Diencephalon (tissue), 1 donor: Measurements from ENCODE around the gene CUL9. TPM values are rescaled to one million over a fixed set of nuclear protein-coding genes. Genes with fewer than 3 reads are reported as not detected.

Source experiments
- total RNA-seq: library from RNA; depleted of rRNA; stranded (reverse); fragments of >200 nt; gene quantifications from one replicate; pipeline ENCODE4 v1.2.3, GENCODE V29; 2014

CUL9 gene
- total RNA-seq: 34.1 TPM

DNA sequence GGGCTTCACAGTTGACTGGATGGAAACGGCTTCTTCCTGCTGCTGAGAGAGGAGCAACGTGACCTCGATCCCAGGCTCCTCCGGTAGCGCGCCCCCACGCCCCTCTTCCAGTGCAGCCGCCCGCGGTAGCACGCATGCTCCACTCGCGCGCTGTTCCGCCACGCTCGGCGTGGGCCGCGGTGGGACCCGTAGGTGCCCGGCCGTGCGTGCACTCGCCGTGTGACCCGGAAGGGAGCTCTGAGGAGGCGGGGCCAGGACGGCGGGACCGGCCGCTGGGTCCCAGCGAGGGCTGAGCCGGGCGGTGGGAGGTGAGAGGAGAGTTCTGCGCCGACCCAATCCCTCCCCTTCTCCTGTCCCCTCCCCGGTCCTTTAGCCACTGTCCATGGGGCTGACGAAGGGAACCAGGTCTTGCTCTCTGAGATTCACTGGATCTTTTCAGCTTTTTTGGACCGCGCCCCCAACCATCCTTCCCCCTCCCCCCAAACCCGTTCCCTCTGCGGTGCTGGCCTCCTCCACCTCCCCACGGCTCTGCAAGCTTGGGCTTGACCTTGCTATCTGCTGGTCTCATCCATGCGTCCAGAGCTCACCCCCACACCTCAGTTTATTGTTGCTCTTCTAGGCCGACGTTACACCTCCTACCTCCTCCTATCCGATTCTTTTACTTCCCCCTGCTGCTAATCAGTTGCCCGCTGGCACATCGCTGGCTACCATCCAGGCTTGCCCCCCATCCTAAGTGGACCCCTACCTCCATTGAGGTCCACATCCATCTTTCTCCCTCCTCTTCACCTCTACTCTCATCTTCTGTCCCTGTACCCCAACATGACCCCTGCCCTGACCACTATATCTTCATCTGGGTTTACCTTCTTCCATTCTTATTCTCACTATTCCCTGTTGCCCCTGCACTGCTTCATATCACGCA, at the start of gene CUL9:
Gene CUL9, plus strand, starts transcription at position 255 of the 919 bp plus-strand sequence. CDS start 2,115 bp downstream, outside the sequence.

DNA sequence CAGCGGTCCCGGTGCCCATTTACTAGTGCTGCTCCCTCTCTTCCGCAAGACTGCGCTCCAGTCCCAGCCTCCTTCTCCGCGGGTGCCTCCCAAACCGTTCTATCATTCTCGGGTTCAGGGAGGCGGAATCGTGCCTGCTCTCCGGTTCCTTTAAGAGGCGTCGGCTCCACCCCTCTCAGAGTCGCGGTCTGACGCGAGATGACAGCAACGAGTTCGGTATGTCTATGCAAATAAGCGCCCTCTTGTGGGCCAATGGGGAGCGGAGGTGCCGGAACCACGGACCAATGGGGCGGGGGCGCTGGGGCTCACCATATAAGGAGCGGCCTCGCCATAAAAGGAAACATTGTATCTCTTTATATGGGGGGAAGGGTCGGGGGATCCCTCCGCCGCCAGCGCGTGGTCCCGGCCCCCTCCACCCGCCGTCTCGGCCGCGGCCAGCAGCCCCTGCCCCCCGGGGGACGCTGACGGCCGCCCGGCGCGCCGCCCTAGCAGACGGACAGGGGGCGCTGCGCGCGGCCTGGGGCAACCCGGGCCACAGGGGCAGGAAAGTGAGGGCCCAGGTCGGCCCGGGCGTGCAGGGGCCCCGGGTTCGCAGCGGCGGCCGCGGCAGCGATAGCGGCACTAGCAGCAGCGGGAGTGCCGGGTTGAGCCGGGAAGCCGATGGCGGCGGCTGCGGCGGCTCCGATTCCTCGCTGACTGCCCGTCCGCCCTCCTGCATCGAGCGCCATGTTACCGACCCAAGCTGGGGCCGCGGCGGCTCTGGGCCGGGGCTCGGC, 10.9 kb upstream of the CUL9 start, which contains the start of gene SRF:
Gene SRF, plus strand, starts transcription at position 339 of the 776 bp plus-strand sequence. Its CDS starts 388 bp downstream, at position 727.

DNA sequence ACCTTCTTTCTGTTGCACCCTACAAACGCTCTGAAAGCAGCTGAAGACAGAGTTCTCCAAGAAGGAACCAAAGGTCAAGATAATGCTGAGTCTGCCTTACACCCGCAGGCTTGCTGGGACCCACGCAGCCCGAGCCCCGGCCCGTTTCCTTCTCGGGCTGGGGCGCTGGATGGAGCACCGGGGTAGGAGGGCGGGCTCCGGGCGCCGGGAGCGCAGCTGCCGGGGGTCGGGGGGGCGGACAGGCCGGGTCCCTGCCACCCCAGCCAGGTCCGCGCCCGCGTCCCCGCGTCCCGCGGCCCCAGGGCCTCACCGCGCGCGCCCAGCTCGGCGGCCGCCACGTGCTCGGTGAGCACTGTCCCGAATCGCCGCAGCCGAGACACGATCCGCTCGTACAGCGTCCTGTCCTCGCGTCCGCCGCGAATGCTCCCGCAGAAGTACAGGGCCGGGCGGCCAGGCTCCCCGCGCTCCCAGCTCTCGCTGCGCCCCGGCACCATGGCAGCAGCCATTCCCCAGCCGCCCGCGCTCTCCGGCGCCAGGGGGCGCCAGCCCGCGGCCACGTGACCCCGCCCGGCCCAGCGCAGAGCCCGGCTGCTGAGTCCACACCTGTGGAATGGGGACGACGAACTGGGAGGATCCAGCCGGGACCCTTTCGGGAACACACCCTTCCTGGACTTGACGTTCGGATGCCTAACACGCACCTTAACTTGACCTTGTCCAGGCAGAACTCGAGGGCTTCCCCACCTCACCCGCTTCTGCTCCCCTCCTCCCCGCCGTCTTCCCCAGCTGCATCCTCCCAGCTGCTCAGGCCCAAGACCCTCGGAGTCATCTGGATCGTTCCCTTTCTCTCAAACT, 47.2 kb downstream of the CUL9 start, which contains the start of gene DNPH1:
Gene DNPH1, minus strand, starts transcription at position 531 of the 852 bp plus-strand sequence. Its CDS starts 25 bp downstream, at position 506.

DNA sequence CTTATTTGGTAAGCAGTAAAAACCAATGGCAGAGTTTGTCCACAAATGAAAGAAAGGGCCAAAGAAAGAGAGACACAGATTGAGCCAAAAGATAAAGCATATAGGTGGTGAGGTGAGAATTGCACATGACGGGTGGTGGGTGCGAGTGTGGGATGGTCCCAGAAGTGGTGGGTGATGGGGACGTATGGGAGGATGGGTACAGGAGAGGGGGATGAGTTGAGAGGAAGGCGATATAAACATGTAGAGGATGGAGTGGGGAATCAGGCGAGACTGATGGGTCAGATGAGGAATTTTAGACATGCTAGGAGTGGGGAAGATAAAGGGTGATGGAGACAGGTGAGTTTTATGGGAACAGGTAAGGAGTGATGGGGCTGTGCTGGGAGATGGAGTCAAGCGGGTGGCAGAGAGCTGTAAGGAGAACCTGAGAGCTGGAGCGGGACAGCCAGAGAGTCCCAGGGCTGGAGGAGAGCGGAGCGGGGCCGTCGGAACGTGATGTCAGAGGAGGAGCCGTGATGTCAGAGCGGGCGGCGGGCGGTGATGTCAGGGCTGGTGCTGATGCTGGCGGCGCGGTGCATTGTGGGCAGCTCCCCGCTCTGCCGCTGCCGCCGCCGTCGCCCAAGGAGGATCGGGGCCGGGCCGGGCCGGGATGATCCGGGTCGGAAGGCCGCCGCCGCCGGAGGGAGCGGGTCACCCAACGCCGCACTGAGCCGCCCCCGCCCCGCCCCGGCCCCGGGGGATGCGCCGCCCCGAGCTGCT, 61.1 kb downstream of the CUL9 start, which contains the start of gene TTBK1:
Gene TTBK1, plus strand, starts transcription at position 574 of the 756 bp plus-strand sequence. CDS start 3,180 bp downstream, outside the sequence.

Other genes with a start within 250 kb of the CUL9 start
- gene GNMT, start 221.4 kb upstream of the CUL9 start, total RNA-seq: not detected
- gene PEX6, start 203.0 kb upstream of the CUL9 start, total RNA-seq: 19.8 TPM
- gene PPP2R5D, start 197.6 kb upstream of the CUL9 start, total RNA-seq: 61.1 TPM
- gene MEA1, start 168.2 kb upstream of the CUL9 start, total RNA-seq: 37.6 TPM
- 118 TPM for gene KLHDC3, start 167.9 kb upstream of the CUL9 start, total RNA-seq
- 56.5 TPM for gene RRP36, start 160.6 kb upstream of the CUL9 start, total RNA-seq
- gene CUL7, start 128.3 kb upstream of the CUL9 start, total RNA-seq: 17.3 TPM
- gene MRPL2, start 122.8 kb upstream of the CUL9 start, total RNA-seq: 13.6 TPM
- gene KLC4, start 122.6 kb upstream of the CUL9 start, total RNA-seq: 24.9 TPM
- gene PTK7, start 105.9 kb upstream of the CUL9 start, total RNA-seq: 34.8 TPM
- 11.3 TPM for gene SRF, start 10.9 kb upstream of the CUL9 start, total RNA-seq
- gene DNPH1, start 47.3 kb downstream of the CUL9 start, total RNA-seq: 26.1 TPM
- gene TTBK1, start 61.3 kb downstream of the CUL9 start, total RNA-seq: 16.8 TPM
- gene SLC22A7, start 116.1 kb downstream of the CUL9 start, total RNA-seq: 0.23 TPM
- gene CRIP3, start 126.6 kb downstream of the CUL9 start, total RNA-seq: 6.7 TPM
- 18.2 TPM for gene ZNF318, start 187.5 kb downstream of the CUL9 start, total RNA-seq
- 23.8 TPM for gene ABCC10, start 245.3 kb downstream of the CUL9 start, total RNA-seq